Ovary (tissue), 9 donors: ENCODE data around the gene PRDX5. TPM values are rescaled to one million over a fixed set of nuclear protein-coding genes. Genes with fewer than 3 reads are reported as not detected.

Experiments used
- DNase-seq, 5 donors: peaks; one replicate each; pipeline ENCODE4 v3.0.0-alpha.2; 2019 to 2020
- H3K27ac ChIP-seq, 2 donors: fragments of 200-600 bp; one replicate each; pipeline versions ENCODE4 v1.5.1 to v1.8.0; 2019 to 2022
- H3K27me3 ChIP-seq: fragments of 200-600 bp; one replicate; pipeline ENCODE4 v1.8.0; 2022
- H3K36me3 ChIP-seq: fragments of 200-600 bp; sonication (generic); one replicate; pipeline ENCODE4 v1.5.1; 2019
- H3K4me1 ChIP-seq: one replicate; pipeline ENCODE4 v1.8.1; 2013; ENCODE audit warnings: mild to moderate bottlenecking, moderate library complexity; ENCODE audit not compliant: insufficient read depth
- H3K4me3 ChIP-seq: fragments of 200-600 bp; sonication (generic); one replicate; pipeline ENCODE4 v1.5.1; 2017
- H3K9me3 ChIP-seq, 2 donors: fragments of 200-600 bp in 1 of 2; sonication (generic) in 1 of 2; one replicate each; pipeline versions ENCODE4 v1.5.1 to v1.8.1; 2013 to 2019; ENCODE audit warnings: mild to moderate bottlenecking in 1 of 2, moderate library complexity in 1 of 2
- EP300 ChIP-seq: sonication (generic); formaldehyde crosslinking; IDR thresholded peaks from one replicate; pipeline ENCODE4 v1.6.1; 2017; ENCODE audit warnings: antibody characterized with exemption
- POLR2A ChIP-seq: fragments of 450-650 bp; IDR thresholded peaks from one replicate; pipeline ENCODE4 v1.6.1; 2017; ENCODE audit warnings: antibody characterized with exemption, mild to moderate bottlenecking, moderate library complexity
- WGBS, 3 donors: extraction: QIAGEN DNeasy Blood & Tissue Kit in 1 of 3; methylation state at CpG; one replicate each; pipeline versions ENCODE4 v1.1.5 to v1.1.7; 2013 to 2017; 5-methylcytosine and 5-hydroxymethylcytosine counted together
- intact Hi-C, 4 donors: fragments of 100-400 bp; cut with DNase I; formaldehyde crosslinking; loops; one replicate each; pipeline versions ENCODE4 v1.11.0 to v1.15.1; 2022 to 2023
- polyA plus RNA-seq, 2 donors: library from polyadenylated mRNA; stranded (reverse); fragments of 200-250 nt in 1 of 2; fragments of 350-450 nt in 1 of 2; fragmentation: Illumina TruSeq in 1 of 2; extraction: RNeasy Lipid Tissue Mini Kit (QIAGEN cat#74804) in 1 of 2; gene quantifications; one replicate each; pipeline ENCODE4 v1.2.3, GENCODE V29; 2013 to 2014
- total RNA-seq, 7 donors: library from RNA; depleted of rRNA in 2 of 7; stranded (reverse); fragments of >200 nt in 2 of 7; fragmentation: NEBNext Ultra II Directional in 3 of 7; extraction: Animal tissue kit (Norgen Biotek cat#: 25700) in 3 of 7; gene quantifications; one replicate each; pipeline versions ENCODE4 v1.1.0 to v1.2.4, GENCODE V29; 2016 to 2023
- TF ChIP-seq, protein P1 (sequence below), 3 donors: fragments of 450-650 bp in 2 of 3; fragments of 200-600 bp in 1 of 3; IDR thresholded peaks; one replicate each; pipeline versions ENCODE4 v1.5.1 to v1.8.0; 2016 to 2022; ENCODE audit warnings: antibody characterized with exemption in 3 of 3, mild to moderate bottlenecking in 1 of 3
- donor health status: DM: no; HTN: no; CAD: no; lungs with moderate emphysema.
- donor health status: DM: no; HTN: no; CAD: no.
- donor health status: Bipolar disorder and iron deficiency.
- donor health status: DM: yes; HTN: yes; CAD: no.
- donor health status: DM: no; HTN: no; CAD: no.
- donor health status: DM: yes; HTN: yes; CAD: no.

Gene PRDX5
- total and polyA plus RNA-seq, 9 donors: 160 to 400 (median 225) TPM

DNA sequence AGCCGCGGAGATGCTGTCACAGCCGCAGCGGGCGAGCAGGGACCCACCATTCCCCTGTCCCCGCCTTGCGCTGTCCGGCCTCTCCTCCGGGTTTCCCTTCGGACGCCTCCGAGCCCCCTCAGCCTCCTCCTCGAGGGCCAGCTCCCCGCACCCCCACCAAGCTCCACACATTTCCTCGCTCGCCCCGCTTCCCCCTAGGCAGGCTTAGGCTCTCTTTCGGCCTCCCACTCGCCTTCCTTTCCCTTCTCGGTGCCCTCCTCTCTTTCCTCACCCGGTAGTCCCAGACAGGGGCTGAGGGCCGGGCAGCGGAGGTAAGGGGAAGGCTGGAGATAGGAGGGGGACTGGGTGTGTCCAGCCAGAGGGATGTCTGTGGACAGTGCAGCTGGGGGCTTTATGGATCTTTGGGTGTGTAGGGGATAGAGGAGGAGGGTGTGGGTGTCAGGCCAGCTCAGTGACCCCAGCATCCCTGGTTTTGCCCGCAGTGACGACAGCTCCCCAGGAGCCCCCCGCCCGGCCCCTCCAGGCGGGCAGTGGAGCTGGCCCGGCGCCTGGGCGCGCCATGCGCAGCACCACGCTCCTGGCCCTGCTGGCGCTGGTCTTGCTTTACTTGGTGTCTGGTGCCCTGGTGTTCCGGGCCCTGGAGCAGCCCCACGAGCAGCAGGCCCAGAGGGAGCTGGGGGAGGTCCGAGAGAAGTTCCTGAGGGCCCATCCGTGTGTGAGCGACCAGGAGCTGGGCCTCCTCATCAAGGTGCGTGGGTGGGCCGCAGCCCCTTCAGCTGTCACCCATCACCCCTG lies 25.3 kb upstream of the PRDX5 start:
- Histone ChIP-seq H3K4me3 (no peak overlapping the region), H3K27me3 (peaks cover 2% of the 10 kb centered on the region), H3K27ac (no peak overlapping the region), H3K4me1 (peaks cover 6% of the 10 kb centered on the region), H3K9me3 (no peaks in the 10 kb centered on the region), H3K36me3 (no peaks in the 10 kb centered on the region)
- WGBS, 3 donors: 35 to 40% (median 38%) methylated on average over 40 to 42 of the region's 42 CpGs
- DNase-seq: peak in 1 of 5 donors; percentile 16
- TF ChIP-seq POLR2A (no peak), EP300 (no peak)
- TF ChIP-seq, protein P1, sequence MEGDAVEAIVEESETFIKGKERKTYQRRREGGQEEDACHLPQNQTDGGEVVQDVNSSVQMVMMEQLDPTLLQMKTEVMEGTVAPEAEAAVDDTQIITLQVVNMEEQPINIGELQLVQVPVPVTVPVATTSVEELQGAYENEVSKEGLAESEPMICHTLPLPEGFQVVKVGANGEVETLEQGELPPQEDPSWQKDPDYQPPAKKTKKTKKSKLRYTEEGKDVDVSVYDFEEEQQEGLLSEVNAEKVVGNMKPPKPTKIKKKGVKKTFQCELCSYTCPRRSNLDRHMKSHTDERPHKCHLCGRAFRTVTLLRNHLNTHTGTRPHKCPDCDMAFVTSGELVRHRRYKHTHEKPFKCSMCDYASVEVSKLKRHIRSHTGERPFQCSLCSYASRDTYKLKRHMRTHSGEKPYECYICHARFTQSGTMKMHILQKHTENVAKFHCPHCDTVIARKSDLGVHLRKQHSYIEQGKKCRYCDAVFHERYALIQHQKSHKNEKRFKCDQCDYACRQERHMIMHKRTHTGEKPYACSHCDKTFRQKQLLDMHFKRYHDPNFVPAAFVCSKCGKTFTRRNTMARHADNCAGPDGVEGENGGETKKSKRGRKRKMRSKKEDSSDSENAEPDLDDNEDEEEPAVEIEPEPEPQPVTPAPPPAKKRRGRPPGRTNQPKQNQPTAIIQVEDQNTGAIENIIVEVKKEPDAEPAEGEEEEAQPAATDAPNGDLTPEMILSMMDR (IDR thresholded peaks at IDR 0.05): no peak
- intact Hi-C loops: loop anchor here in 1 of 4 donors (10.0 kb wide), 1 partner anchor 288 kb away; no protein-coding TSS in a partner anchor

DNA sequence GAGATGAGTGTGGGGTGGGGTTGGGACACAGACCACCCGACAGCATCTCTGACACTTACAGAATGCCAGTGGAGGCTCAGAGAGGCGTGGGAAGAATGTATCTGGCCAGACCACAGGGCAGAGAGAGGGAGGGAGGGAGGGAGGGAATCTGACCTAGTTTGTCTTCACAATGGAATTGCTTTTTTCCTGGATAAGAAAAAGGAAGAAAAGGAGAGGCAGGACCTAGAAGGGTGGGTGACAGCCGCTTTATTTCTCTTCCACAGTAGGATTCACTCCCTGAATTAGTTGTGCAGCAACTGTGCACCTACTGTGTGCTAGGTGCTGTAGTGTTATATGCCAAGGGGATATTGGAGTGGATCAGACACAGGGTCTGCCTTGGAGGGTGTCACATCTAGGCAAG lies 23.1 kb upstream of the PRDX5 start:
- TF ChIP-seq POLR2A: no peak
- TF ChIP-seq EP300: no peak
- TF ChIP-seq, protein P1 (IDR thresholded peaks at IDR 0.05): no peak
- H3K27ac ChIP-seq: no peak overlapping the region
- H3K9me3 ChIP-seq: no peaks in the 10 kb centered on the region
- 25 to 56% (median 53%) methylated on average over 3 of the region's 3 CpGs for WGBS, 3 donors
- no peaks in the 10 kb centered on the region for H3K36me3 ChIP-seq
- intact Hi-C loops: loop anchor here in 1 of 4 donors (10.0 kb wide), 1 partner anchor 290 kb away; no protein-coding TSS in a partner anchor
- no peak overlapping the region for H3K4me3 ChIP-seq
- no peak for DNase-seq
- peaks cover 7% of the 10 kb centered on the region for H3K4me1 ChIP-seq
- H3K27me3 ChIP-seq: peaks cover 5% of the 10 kb centered on the region

DNA sequence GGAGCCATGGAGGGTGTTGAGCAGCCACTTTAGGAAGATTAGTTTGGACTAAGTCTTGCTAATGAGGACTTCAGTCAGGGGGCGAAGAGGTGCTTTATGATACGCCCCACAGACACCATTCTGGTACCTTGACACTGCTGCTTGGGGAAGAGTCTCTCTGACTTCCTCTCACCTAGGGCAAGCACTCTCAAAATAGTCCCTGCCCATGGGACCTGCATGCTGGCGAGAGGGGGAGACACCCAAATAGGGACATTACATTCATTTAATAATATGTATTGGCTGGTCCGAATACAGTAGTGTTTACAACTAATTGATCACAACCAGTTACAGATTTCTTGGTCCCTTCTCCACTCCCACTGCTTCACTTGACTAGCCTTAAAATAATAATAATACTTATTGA lies 22.2 kb upstream of the PRDX5 start:
- Histone ChIP-seq H3K4me1 (peaks cover 9% of the 10 kb centered on the region), H3K4me3 (no peak overlapping the region), H3K9me3 (no peaks in the 10 kb centered on the region), H3K36me3 (no peaks in the 10 kb centered on the region), H3K27me3 (peaks cover 8% of the 10 kb centered on the region), H3K27ac (no peak overlapping the region)
- no peak for DNase-seq
- no peak for TF ChIP-seq EP300
- TF ChIP-seq, protein P1 (IDR thresholded peaks at IDR 0.05): no peak
- TF ChIP-seq POLR2A: no peak
- intact Hi-C loops: loop anchor here in 1 of 4 donors (10.0 kb wide), 1 partner anchor 291 kb away; no protein-coding TSS in a partner anchor
- 87 to 97% (median 92%) methylated on average over 4 of the region's 4 CpGs for WGBS, 3 donors

DNA sequence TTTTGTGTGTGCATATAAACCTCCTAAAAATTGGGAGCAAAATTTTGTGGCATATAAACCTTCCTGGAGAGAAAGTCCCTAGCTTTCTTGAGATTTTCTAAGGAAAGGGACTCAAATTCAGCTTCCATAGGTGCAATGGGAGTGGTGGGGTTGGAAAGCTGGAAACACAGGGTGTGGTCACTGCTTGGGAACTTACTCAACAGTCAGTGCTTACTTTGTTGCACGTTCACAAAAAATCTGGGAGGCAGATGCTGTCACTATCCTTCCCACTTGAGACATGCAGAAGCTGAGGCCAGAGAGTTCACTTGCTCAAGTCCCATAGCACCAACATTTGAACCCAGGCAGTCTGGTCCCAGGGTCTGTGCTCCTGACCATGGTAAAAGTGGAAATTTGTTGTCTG lies 21.7 kb upstream of the PRDX5 start:
- intact Hi-C loops: loop anchor here in 1 of 4 donors (10.0 kb wide), 1 partner anchor 291 kb away; no protein-coding TSS in a partner anchor
- Histone ChIP-seq H3K4me1 (peaks cover 10% of the 10 kb centered on the region), H3K9me3 (no peaks in the 10 kb centered on the region), H3K27ac (no peak overlapping the region), H3K4me3 (no peak overlapping the region), H3K36me3 (no peaks in the 10 kb centered on the region), H3K27me3 (peaks cover 8% of the 10 kb centered on the region)
- TF ChIP-seq EP300 (no peak), POLR2A (no peak)
- TF ChIP-seq, protein P1 (IDR thresholded peaks at IDR 0.05): no peak
- 27 to 33% (median 29%) methylated on average over 1 of the region's 1 CpG for WGBS, 3 donors
- no peak for DNase-seq
